ENCODE data around the gene ZGRF1. TPM values are rescaled to one million over a fixed set of nuclear protein-coding genes. Genes with fewer than 3 reads are reported as not detected.

Gene ZGRF1
- total RNA-seq, 1 experiment from 2014 or later = 21.4 TPM

- no peak for ATAC-seq
Measured at GRCh38 chr4:112509243-112510141, 127.2 kb downstream of the ZGRF1 start.

GRCh38 chr4:112508356-112508755 lies 128.4 kb downstream of the ZGRF1 start:
- POLR2A ChIA-PET = no interaction called here
- no peak overlapping the region for H3K27ac ChIP-seq (ENCODE audit: low read depth, low read length)
- no peak for ATAC-seq
- H3K4me3 ChIP-seq (replicated peaks in 1 of 2; ENCODE audit: low read depth in 1 of 2, low read length in 2 of 2) = no peak overlapping the region
- TF ChIP-seq SIN3A (IDR thresholded peaks at IDR 0.05; ENCODE audit: low read depth) (no peak), RAD21 (IDR thresholded peaks at IDR 0.05; ENCODE audit: low read depth) (no peak), ZFX (IDR thresholded peaks at IDR 0.05) (no peak), POLR2A (IDR thresholded peaks at IDR 0.05; ENCODE audit: borderline replicate concordance, extremely low read depth, insufficient read depth, insufficient read length) (no peak), CBX3 (IDR thresholded peaks at IDR 0.05; ENCODE audit: low read depth) (no peak), TCF7L2 (IDR thresholded peaks at IDR 0.05; ENCODE audit: borderline replicate concordance, extremely low read depth, insufficient read depth, insufficient read length) (no peak), ELF1 (IDR thresholded peaks at IDR 0.05; ENCODE audit: borderline replicate concordance, low read depth) (no peak)
- TF ChIP-seq, protein P1, sequence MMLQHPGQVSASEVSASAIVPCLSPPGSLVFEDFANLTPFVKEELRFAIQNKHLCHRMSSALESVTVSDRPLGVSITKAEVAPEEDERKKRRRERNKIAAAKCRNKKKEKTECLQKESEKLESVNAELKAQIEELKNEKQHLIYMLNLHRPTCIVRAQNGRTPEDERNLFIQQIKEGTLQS (IDR thresholded peaks at IDR 0.05) = no peak
- TF ChIP-seq, protein P2, sequence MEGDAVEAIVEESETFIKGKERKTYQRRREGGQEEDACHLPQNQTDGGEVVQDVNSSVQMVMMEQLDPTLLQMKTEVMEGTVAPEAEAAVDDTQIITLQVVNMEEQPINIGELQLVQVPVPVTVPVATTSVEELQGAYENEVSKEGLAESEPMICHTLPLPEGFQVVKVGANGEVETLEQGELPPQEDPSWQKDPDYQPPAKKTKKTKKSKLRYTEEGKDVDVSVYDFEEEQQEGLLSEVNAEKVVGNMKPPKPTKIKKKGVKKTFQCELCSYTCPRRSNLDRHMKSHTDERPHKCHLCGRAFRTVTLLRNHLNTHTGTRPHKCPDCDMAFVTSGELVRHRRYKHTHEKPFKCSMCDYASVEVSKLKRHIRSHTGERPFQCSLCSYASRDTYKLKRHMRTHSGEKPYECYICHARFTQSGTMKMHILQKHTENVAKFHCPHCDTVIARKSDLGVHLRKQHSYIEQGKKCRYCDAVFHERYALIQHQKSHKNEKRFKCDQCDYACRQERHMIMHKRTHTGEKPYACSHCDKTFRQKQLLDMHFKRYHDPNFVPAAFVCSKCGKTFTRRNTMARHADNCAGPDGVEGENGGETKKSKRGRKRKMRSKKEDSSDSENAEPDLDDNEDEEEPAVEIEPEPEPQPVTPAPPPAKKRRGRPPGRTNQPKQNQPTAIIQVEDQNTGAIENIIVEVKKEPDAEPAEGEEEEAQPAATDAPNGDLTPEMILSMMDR (IDR thresholded peaks at IDR 0.05 in 2 of 3, conservative IDR thresholded peaks at IDR 0.05 in 1 of 3; ENCODE audit: borderline replicate concordance in 1 of 3, insufficient read depth in 1 of 3, low read depth in 2 of 3, low read length in 2 of 3) = no peak
- H4K20me1 ChIP-seq (ENCODE audit: insufficient read depth) = no peaks in the 10 kb centered on the region
- BruUV-seq (replicated peaks) = no TSS peak
- no peak overlapping the region for H3K4me2 ChIP-seq (ENCODE audit: low read length)
- H3K79me2 ChIP-seq (ENCODE audit: insufficient read depth, low read length) = no peaks in the 10 kb centered on the region
- CTCF ChIA-PET = interaction anchor here (0.6 kb wide), 1 partner anchor 16 kb away, joined by 3 read pairs; no protein-coding TSS in a partner anchor
- no peaks in the 10 kb centered on the region for H3K36me3 ChIP-seq (ENCODE audit: control insufficient read depth in 1 of 2, insufficient read depth in 2 of 2, low read length in 2 of 2)
- DNase-seq (ENCODE audit: low read depth, low spot score) = no peak
- no peaks in the 10 kb centered on the region for H3K9me2 ChIP-seq (ENCODE audit: insufficient read depth)
- RAD21 ChIA-PET (ENCODE audit: low non-redundant PET in 1 of 2, low total read pairs in 2 of 2, uncharacterized antibody in 2 of 2, unreplicated experiment in 2 of 2) = no interaction called here
- no peaks in the 10 kb centered on the region for H3K27me3 ChIP-seq (ENCODE audit: insufficient read depth, low read length)
- intact Hi-C loops (cut with micrococcal nuclease) = no loop called here
- no peaks in the 10 kb centered on the region for H3K9me3 ChIP-seq (ENCODE audit: control insufficient read depth in 1 of 2, insufficient read depth in 1 of 2, low read depth in 1 of 2, low read length in 2 of 2)
- H3K9ac ChIP-seq (ENCODE audit: low read length) = no peak overlapping the region
- H2AFZ ChIP-seq (ENCODE audit: low read depth, low read length, poor library complexity, severe bottlenecking) = no peak overlapping the region
- peaks cover 0 to 7% of the 10 kb centered on the region in 2 experiments; a peak in 1 of 4 replicates for H3K4me1 ChIP-seq (ENCODE audit: control insufficient read depth in 1 of 2, insufficient read depth in 2 of 2, low read length in 2 of 2)

More at GRCh38 chr4:112509243-112510141, 127.2 kb downstream of the ZGRF1 start:
- H3K9me2 ChIP-seq (ENCODE audit: insufficient read depth) = no peaks in the 10 kb centered on the region
- H3K4me2 ChIP-seq (ENCODE audit: low read length) = peak overlapping the region; percentile 9; the same call in 1 of the 2 replicates
- no peak overlapping the region for H3K27ac ChIP-seq (ENCODE audit: low read depth, low read length)
- no TSS peak for BruUV-seq (replicated peaks)
- no peaks in the 10 kb centered on the region for H4K20me1 ChIP-seq (ENCODE audit: insufficient read depth)
- peaks cover 0 to 7% of the 10 kb centered on the region in 2 experiments; a peak in 1 of 4 replicates for H3K4me1 ChIP-seq (ENCODE audit: control insufficient read depth in 1 of 2, insufficient read depth in 2 of 2, low read length in 2 of 2)
- no peaks in the 10 kb centered on the region for H3K36me3 ChIP-seq (ENCODE audit: control insufficient read depth in 1 of 2, insufficient read depth in 2 of 2, low read length in 2 of 2)
- H2AFZ ChIP-seq (ENCODE audit: low read depth, low read length, poor library complexity, severe bottlenecking) = no peak overlapping the region
- no peaks in the 10 kb centered on the region for H3K9me3 ChIP-seq (ENCODE audit: control insufficient read depth in 1 of 2, insufficient read depth in 1 of 2, low read depth in 1 of 2, low read length in 2 of 2)
- ChIA-PET CTCF (no interaction called here), RAD21 (ENCODE audit: low non-redundant PET in 1 of 2, low total read pairs in 2 of 2, uncharacterized antibody in 2 of 2, unreplicated experiment in 2 of 2) (no interaction called here), POLR2A (no interaction called here)
- no peaks in the 10 kb centered on the region for H3K27me3 ChIP-seq (ENCODE audit: insufficient read depth, low read length)
- no peak overlapping the region for H3K4me3 ChIP-seq (replicated peaks in 1 of 2; ENCODE audit: low read depth in 1 of 2, low read length in 2 of 2)
- no peak for TF ChIP-seq TCF7L2 (IDR thresholded peaks at IDR 0.05; ENCODE audit: borderline replicate concordance, extremely low read depth, insufficient read depth, insufficient read length)
- no peak for TF ChIP-seq ZFX (IDR thresholded peaks at IDR 0.05)
- TF ChIP-seq ELF1 (IDR thresholded peaks at IDR 0.05; ENCODE audit: borderline replicate concordance, low read depth) = no peak
- no peak for TF ChIP-seq RAD21 (IDR thresholded peaks at IDR 0.05; ENCODE audit: low read depth)
- DNase-seq (ENCODE audit: low read depth, low spot score) = no peak
- intact Hi-C loops (cut with micrococcal nuclease) = no loop called here
- no peak overlapping the region for H3K9ac ChIP-seq (ENCODE audit: low read length)
- H3K79me2 ChIP-seq (ENCODE audit: insufficient read depth, low read length) = no peaks in the 10 kb centered on the region

Measured in HCT116 (cell line).